ENCODE data around the gene ERP44.

Gene ERP44

DNA sequence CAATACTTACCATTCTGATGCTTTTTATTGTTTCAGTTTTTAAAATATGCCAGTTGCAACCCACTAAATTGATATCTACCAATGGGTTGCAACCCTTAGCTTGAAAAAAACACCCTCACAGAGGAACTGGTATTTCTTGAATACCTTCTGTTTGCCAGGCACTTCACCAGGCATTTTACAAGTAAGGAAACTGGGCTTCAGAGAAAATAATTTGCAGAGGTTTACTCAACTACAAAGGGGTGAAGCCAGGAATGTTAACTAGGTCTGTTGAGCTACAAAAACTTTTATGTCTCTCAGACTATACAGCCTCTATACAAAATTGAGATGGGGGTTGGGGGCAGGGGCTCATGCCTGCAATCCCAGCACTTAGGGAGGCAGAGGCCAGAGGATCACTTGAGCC is 127.4 kb downstream of the ERP44 start:
- Mint-ChIP-seq H3K4me3 (no peak overlapping the region), H3K36me3 (ENCODE audit: insufficient read depth) (peaks cover 20% of the 10 kb centered on the region), H3K4me1 (no peaks in the 10 kb centered on the region), H3K27ac (ENCODE audit: low read depth) (no peak overlapping the region), H3K27me3 (no peaks in the 10 kb centered on the region), H3K9me3 (no peaks in the 10 kb centered on the region)
- DNase-seq (ENCODE audit: low spot score in 2 of 2) (no peak), ATAC-seq (replicated peaks; ENCODE audit: extremely low read depth, poor library complexity, severe bottlenecking) (no peak)

DNA sequence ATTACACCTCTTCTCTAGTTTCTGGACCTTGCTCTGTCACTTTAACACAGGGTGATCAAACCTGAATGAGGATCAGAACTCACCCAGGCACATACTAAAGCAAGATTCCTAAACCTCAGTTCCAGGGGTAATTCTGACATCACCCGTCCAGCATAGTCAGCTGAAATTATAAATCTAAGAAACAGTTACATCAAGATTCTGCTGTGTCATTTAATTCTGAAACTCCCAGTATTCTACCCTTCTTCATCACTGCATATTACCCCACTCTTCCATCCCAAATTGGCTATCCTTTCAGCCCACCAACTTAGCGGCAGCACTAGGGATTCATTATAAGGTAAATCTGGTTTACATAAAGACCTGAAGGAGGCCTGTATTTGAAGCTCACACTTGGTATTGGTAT is 128.3 kb downstream of the ERP44 start:
- no peak overlapping the region for H3K4me3 Mint-ChIP-seq
- H3K36me3 Mint-ChIP-seq (ENCODE audit: insufficient read depth), result peaks cover 21% of the 10 kb centered on the region
- DNase-seq (ENCODE audit: low spot score in 2 of 2), result no peak
- H3K27me3 Mint-ChIP-seq, result no peaks in the 10 kb centered on the region
- no peaks in the 10 kb centered on the region for H3K9me3 Mint-ChIP-seq
- ATAC-seq (replicated peaks; ENCODE audit: extremely low read depth, poor library complexity, severe bottlenecking), result no peak
- H3K27ac Mint-ChIP-seq (ENCODE audit: low read depth), result no peak overlapping the region
- H3K4me1 Mint-ChIP-seq, result no peaks in the 10 kb centered on the region

DNA sequence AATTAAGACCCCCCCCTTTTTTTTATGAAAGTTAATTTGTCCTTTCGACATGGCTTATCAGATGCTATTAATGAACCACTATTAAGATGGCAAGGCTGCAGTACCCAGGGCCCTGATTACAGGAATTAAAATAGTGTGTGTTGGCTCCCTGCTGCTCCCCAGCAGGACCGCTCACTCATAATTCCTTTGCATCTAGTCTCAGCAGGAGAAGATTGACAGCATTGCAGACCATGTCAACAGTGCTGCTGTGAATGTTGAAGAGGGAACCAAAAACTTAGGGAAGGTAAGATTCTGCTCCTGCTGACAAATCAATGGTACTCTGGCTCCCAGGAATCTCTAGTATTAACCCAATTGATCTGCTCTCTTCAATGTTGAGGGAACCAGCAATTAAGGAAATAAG is 131.3 kb downstream of the ERP44 start:
- DNase-seq (ENCODE audit: low spot score in 2 of 2) (no peak), ATAC-seq (replicated peaks; ENCODE audit: extremely low read depth, poor library complexity, severe bottlenecking) (no peak)
- H3K4me3 Mint-ChIP-seq, result no peak overlapping the region
- H3K27me3 Mint-ChIP-seq, result no peaks in the 10 kb centered on the region
- H3K36me3 Mint-ChIP-seq (ENCODE audit: insufficient read depth), result peaks cover 24% of the 10 kb centered on the region
- H3K9me3 Mint-ChIP-seq, result no peaks in the 10 kb centered on the region
- H3K4me1 Mint-ChIP-seq, result no peaks in the 10 kb centered on the region
- H3K27ac Mint-ChIP-seq (ENCODE audit: low read depth), result no peak overlapping the region

DNA sequence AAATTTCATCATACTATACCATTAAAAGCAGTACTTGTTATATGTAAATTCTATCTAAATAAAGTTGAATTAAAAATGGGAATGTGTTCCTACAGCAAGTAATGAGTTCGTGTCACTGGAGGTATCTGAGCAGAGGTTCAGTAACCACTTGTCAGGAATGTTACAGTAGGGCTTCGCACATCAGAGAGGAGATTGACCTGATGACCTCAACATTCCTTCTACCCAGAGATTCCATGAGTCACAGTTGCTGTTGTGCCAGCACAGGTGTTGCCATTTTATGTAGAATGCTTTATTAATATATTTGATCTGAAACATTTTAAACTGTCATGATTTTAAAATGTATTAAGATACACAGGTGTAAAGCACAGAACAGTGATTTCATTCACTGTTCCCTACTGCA is 132.1 kb downstream of the ERP44 start:
- Mint-ChIP-seq H3K27ac (ENCODE audit: low read depth) (no peak overlapping the region), H3K4me3 (no peak overlapping the region), H3K4me1 (no peaks in the 10 kb centered on the region), H3K9me3 (no peaks in the 10 kb centered on the region), H3K27me3 (no peaks in the 10 kb centered on the region), H3K36me3 (ENCODE audit: insufficient read depth) (peaks cover 24% of the 10 kb centered on the region)
- ATAC-seq (replicated peaks; ENCODE audit: extremely low read depth, poor library complexity, severe bottlenecking) (no peak), DNase-seq (ENCODE audit: low spot score in 2 of 2) (no peak)

DNA sequence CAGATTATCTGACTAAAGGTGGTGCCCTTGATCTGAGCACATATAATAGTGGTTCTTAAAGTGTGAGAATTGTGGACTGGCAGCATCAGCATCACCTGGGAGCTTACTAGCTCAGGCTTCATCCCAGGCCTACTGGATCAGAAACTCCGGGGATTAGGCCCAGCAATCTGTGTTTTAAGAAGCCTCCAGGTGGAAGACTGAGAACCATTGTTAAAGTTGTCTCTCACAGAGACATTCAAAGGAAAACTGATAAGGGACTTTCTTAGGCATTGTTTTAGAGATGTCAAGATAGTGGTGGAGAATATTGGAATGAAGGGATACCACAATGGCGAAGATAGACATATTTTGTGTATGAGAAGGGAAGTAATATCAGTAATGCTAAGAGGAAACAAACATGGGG is 132.8 kb downstream of the ERP44 start:
- no peak overlapping the region for H3K27ac Mint-ChIP-seq (ENCODE audit: low read depth)
- H3K27me3 Mint-ChIP-seq, result no peaks in the 10 kb centered on the region
- DNase-seq (ENCODE audit: low spot score in 2 of 2), result no peak
- H3K9me3 Mint-ChIP-seq, result no peaks in the 10 kb centered on the region
- ATAC-seq (replicated peaks; ENCODE audit: extremely low read depth, poor library complexity, severe bottlenecking), result no peak
- H3K36me3 Mint-ChIP-seq (ENCODE audit: insufficient read depth), result peaks cover 24% of the 10 kb centered on the region
- H3K4me1 Mint-ChIP-seq, result no peaks in the 10 kb centered on the region
- H3K4me3 Mint-ChIP-seq, result no peak overlapping the region

DNA sequence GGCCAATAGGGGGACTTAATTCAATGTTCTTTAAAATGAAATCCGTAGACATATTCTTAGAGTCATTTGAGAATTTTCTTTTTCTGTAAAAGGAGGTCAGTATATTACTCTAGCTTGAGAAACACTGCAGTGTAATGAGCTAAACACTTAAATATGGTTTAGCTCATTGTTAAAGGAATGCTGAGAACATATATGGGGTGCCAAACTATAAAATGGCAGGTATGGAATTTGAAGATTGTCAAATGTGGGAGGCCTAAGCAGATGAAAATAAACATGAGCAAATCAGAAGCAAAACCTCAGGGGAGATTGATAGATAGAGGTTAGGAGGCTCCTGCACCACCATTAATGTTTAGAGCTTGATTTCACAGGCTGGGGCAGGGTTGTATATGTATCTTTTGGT is 134.5 kb downstream of the ERP44 start:
- H3K9me3 Mint-ChIP-seq, result no peaks in the 10 kb centered on the region
- H3K27ac Mint-ChIP-seq (ENCODE audit: low read depth), result no peak overlapping the region
- DNase-seq (ENCODE audit: low spot score in 2 of 2), result no peak
- no peak overlapping the region for H3K4me3 Mint-ChIP-seq
- no peaks in the 10 kb centered on the region for H3K4me1 Mint-ChIP-seq
- peaks cover 24% of the 10 kb centered on the region for H3K36me3 Mint-ChIP-seq (ENCODE audit: insufficient read depth)
- H3K27me3 Mint-ChIP-seq, result no peaks in the 10 kb centered on the region
- ATAC-seq (replicated peaks; ENCODE audit: extremely low read depth, poor library complexity, severe bottlenecking), result no peak

DNA sequence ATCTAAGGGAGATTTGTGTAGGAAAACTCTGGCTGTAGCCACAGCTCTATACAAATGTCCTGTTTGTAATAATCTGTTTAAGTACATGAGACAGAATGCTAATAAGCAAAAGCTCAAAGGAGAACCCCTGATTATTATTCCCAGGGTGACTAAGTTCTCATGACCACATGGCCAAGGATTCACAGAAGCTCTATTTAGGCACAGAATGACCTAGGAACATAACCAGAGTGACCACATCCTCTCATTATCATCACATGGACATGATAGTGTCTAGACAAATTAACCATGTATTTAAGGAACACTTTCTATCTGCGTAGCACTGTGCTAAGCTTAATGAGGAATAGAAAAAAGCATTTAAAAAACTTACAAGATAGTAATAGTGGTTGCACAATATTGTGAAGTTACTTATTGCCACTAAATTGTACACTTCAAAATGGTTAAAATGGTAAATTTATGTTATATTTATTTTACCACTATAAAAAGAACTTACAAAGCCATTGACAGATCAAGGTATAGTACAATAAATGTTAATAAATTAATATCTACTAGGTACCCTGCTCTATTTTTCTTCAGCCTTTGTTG is 136.0 kb downstream of the ERP44 start:
- Mint-ChIP-seq H3K4me1 (peaks cover 5% of the 10 kb centered on the region), H3K27ac (ENCODE audit: low read depth) (no peak overlapping the region), H3K9me3 (no peaks in the 10 kb centered on the region), H3K36me3 (ENCODE audit: insufficient read depth) (peaks cover 17% of the 10 kb centered on the region), H3K27me3 (no peaks in the 10 kb centered on the region), H3K4me3 (no peak overlapping the region)
- DNase-seq (ENCODE audit: low spot score in 2 of 2) (no peak), ATAC-seq (replicated peaks; ENCODE audit: extremely low read depth, poor library complexity, severe bottlenecking) (no peak)

DNA sequence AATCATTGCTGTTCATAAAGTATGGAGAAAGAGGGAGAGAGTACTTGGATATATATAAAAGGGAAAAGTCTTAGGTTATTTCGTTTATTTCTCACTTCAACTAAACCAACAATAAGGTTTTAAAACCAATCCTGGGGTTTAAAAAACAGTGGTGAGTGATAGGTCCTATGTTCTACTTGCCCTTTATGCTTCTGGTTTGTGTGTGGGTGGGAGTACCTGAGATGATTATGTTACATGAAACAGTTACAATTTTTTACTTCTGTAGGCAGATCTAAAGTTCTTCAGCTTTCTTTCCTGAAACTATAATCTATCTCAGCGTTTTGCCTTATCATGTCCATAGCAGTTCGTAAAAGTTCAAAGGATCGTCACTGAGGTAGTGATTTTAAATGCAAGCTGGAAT is 143.2 kb downstream of the ERP44 start:
- Mint-ChIP-seq H3K27ac (ENCODE audit: low read depth) (peak overlapping the region; percentile 49), H3K4me1 (peaks cover 9% of the 10 kb centered on the region), H3K9me3 (no peaks in the 10 kb centered on the region), H3K36me3 (ENCODE audit: insufficient read depth) (peaks cover 19% of the 10 kb centered on the region), H3K27me3 (no peaks in the 10 kb centered on the region), H3K4me3 (no peak overlapping the region)
- no peak for ATAC-seq (replicated peaks; ENCODE audit: extremely low read depth, poor library complexity, severe bottlenecking)
- no peak for DNase-seq (ENCODE audit: low spot score in 2 of 2)

DNA sequence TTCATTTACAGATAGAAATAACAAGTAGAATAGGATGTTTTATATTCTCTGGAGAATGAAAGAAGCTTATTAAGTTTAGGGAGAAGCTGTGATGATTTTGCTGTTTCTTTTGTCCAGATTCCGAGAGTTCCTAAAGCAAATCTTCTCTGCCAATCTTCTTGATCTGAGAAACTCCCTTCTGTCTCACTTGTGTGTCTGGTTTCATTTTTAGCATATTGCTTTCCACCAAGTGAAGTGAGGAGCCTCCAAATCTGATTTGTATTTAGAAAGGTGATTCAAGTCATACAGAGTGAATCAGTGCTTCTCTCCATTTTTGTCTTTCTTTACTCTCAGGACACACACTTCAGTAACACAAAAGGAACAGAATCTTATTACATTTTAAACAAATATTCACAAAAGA is 144.0 kb downstream of the ERP44 start:
- H3K36me3 Mint-ChIP-seq (ENCODE audit: insufficient read depth), result peaks cover 22% of the 10 kb centered on the region
- ATAC-seq (replicated peaks; ENCODE audit: extremely low read depth, poor library complexity, severe bottlenecking), result no peak
- H3K9me3 Mint-ChIP-seq, result no peaks in the 10 kb centered on the region
- H3K4me1 Mint-ChIP-seq, result peaks cover 9% of the 10 kb centered on the region
- no peak overlapping the region for H3K4me3 Mint-ChIP-seq
- no peaks in the 10 kb centered on the region for H3K27me3 Mint-ChIP-seq
- H3K27ac Mint-ChIP-seq (ENCODE audit: low read depth), result peak overlapping the region; percentile 49
- DNase-seq (ENCODE audit: low spot score in 2 of 2), result no peak

DNA sequence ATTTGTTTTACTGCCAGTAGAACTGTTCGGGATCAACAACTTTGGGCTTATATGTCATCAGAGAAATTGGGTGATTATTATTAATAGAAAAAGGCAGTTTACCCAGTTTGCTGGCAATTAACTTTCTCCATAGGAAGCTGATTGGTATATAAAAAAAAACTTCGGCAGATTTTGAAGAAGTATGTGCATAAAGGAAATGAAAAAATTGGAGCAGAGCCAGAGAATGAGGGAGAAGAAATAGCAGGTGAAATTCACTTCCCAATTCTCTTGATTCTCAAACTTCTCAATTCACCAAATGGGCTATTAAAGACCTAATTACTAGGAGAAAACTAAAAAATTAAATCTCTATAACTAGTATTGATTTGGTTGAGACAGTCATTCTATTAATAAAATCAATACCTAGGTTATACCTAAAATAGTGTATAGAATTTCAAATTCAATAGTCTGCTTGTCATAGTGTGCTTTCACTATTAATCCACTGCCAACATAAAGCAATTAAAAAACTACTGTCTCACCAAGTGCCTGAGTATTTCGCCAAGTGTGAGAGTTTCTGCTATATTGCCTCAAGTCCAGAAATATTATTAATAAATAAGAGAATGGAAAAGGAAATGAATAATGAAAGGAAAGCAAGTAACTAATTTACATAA is 144.8 kb downstream of the ERP44 start:
- H3K9me3 Mint-ChIP-seq, result no peaks in the 10 kb centered on the region
- H3K4me1 Mint-ChIP-seq, result peaks cover 9% of the 10 kb centered on the region
- peak overlapping the region; percentile 49 for H3K27ac Mint-ChIP-seq (ENCODE audit: low read depth)
- ATAC-seq (replicated peaks; ENCODE audit: extremely low read depth, poor library complexity, severe bottlenecking) (no peak), DNase-seq (ENCODE audit: low spot score in 2 of 2) (no peak)
- H3K36me3 Mint-ChIP-seq (ENCODE audit: insufficient read depth), result peaks cover 20% of the 10 kb centered on the region
- no peaks in the 10 kb centered on the region for H3K27me3 Mint-ChIP-seq
- no peak overlapping the region for H3K4me3 Mint-ChIP-seq

DNA sequence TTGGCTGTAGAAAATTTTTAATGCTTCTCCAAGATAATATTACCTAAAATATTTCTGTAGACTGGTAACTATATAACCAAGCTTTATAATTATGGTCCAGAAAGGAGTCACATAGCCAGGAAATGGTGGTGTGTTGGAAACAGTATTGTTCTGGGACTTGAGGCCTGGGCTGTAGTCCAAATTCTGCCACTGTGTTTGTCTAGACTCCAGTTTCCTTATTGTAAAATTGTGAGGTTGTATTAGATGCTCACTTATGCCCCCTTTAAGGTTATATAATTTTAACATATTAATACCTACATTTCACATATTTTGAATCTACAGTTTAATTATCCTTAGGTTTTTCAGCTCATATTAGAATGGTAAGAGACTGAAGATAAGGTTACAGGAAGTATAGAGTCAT is 149.9 kb downstream of the ERP44 start:
- H3K4me1 Mint-ChIP-seq, result peaks cover 4% of the 10 kb centered on the region
- no peak overlapping the region for H3K4me3 Mint-ChIP-seq
- H3K27me3 Mint-ChIP-seq, result no peaks in the 10 kb centered on the region
- H3K9me3 Mint-ChIP-seq, result no peaks in the 10 kb centered on the region
- no peak for ATAC-seq (replicated peaks; ENCODE audit: extremely low read depth, poor library complexity, severe bottlenecking)
- peaks cover 13% of the 10 kb centered on the region for H3K36me3 Mint-ChIP-seq (ENCODE audit: insufficient read depth)
- no peak for DNase-seq (ENCODE audit: low spot score in 2 of 2)
- H3K27ac Mint-ChIP-seq (ENCODE audit: low read depth), result no peak overlapping the region

DNA sequence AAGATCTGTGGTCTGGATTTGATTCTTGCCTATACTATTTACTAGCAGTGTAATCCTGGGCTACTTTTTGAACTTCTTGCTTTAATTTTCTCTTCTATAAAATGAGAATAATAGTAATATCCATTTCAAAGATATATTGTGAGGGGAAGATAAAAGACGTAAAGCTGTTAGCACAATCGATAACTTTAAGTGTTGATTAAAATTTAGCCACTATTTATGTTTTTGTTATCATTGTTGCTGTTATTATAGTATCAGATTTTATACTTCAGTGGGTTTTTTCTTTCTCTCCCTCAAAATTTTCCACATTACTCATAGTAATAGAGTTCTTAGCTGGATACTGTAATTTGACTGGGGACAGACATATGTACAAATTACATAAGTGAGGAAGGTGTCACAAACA is 150.3 kb downstream of the ERP44 start:
- ATAC-seq (replicated peaks; ENCODE audit: extremely low read depth, poor library complexity, severe bottlenecking), result no peak
- H3K27ac Mint-ChIP-seq (ENCODE audit: low read depth), result no peak overlapping the region
- no peaks in the 10 kb centered on the region for H3K27me3 Mint-ChIP-seq
- peaks cover 8% of the 10 kb centered on the region for H3K4me1 Mint-ChIP-seq
- H3K36me3 Mint-ChIP-seq (ENCODE audit: insufficient read depth), result peaks cover 10% of the 10 kb centered on the region
- no peak overlapping the region for H3K4me3 Mint-ChIP-seq
- DNase-seq (ENCODE audit: low spot score in 2 of 2), result no peak
- no peaks in the 10 kb centered on the region for H3K9me3 Mint-ChIP-seq

DNA sequence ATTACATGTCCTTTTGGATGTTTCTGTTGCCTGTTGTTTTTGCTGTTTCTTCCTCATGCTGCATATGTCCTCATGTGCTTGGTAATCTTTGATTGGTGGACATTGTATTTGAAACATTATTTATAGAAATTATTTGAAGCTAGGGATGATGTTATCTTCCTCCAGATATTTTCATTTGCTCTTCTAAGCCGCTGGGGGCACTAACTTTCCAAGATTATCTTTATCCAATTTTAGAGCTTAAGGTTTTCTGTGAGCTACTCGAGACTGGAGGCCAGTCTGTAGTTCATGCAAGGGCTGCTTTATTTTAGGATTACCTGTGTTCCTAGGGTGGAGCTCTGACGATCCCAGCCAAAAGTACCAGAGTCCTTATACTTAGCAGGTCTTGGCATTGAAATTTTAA is 151.4 kb downstream of the ERP44 start:
- no peaks in the 10 kb centered on the region for H3K27me3 Mint-ChIP-seq
- no peak for ATAC-seq (replicated peaks; ENCODE audit: extremely low read depth, poor library complexity, severe bottlenecking)
- no peaks in the 10 kb centered on the region for H3K9me3 Mint-ChIP-seq
- DNase-seq (ENCODE audit: low spot score in 2 of 2), result no peak
- peaks cover 9% of the 10 kb centered on the region for H3K36me3 Mint-ChIP-seq (ENCODE audit: insufficient read depth)
- H3K27ac Mint-ChIP-seq (ENCODE audit: low read depth), result no peak overlapping the region
- H3K4me3 Mint-ChIP-seq, result no peak overlapping the region
- H3K4me1 Mint-ChIP-seq, result peaks cover 9% of the 10 kb centered on the region
